HG03460 (cell line): ENCODE measurements around the gene GPR26.

Source experiments
- ATAC-seq: cut with Tn5 transposase; IDR thresholded peaks from one replicate; pipeline ENCODE4 v1.9.1; 2021; ENCODE audit not compliant: unreplicated experiment

GPR26 gene

DNA sequence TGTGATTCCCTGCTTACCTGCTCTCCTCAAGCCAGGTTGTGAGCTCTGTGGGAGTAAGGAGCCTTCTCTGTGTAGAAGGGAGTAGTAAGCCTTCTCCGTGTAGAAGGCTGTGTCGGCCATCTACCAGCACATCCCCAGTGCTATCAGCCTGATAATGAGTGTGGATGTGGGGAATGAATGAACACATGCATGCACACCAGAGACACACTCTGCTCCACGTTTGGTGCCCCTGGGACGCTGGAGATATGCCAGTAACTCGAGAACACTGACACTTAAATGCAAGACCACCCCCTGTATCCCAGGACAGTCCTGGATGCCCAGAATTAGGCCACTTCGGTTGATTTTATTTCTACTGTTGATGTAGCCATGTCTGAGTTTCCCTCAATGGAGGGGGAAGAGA is 21.1 kb upstream of the GPR26 start:
- ATAC-seq: no peak

DNA sequence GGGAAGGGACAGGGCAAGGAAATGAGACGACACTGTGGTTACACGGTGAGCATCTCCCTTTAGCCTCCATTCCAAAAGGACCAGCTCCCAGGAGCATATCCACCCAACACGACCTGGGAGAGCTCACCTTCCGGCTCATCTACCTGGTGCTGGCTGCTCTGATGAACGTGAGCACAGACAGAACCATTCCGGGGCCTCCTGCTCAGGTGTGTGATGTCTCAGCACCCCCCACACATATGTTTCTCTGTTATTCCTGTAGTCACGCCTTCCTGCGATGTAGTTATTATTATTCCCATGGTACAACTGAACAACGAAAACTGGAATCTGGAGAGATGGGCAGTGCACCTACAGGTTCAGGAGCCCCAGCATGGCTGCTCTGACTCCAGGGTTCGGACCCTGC is 20.5 kb upstream of the GPR26 start:
- ATAC-seq: no peak

DNA sequence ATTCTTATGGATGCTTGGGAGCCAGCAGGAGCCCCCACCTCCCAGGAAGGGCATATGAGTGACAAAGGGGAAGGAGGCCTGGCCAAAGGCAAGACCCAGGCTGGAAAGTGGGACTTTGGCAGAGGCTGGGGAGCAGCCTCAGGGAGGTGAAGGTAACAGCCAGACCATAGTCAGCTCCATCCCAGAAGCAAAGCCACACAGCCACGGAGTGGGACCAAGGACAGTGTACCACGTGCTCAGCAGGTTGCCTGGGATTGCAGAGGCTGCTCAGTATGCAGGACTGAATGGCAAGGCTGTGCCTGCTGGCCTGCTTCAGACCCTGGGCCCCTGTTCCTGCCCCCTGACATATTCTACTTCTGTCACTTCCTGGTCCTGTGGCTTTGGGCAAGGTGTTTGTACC is 17.6 kb upstream of the GPR26 start:
- no peak for ATAC-seq

DNA sequence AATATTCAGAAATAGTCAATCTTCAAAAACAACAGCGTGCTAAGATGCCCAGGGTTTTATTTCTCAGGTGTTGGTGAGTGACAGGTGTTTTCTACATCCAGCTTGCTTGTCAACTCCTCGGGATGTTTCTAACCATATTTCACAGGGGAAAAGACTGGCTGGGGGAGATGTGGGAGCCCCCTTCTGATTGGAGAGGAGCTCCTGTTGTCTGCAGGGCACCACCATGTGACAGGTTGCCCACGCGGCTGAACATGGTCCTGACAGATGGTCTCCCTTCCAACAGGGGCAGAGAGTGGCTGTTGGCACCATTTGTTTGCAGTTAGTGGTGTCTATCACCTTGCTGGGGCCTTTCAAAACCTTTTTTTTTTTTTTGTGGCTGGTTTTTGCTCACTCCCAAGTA is 16.5 kb upstream of the GPR26 start:
- ATAC-seq: no peak

DNA sequence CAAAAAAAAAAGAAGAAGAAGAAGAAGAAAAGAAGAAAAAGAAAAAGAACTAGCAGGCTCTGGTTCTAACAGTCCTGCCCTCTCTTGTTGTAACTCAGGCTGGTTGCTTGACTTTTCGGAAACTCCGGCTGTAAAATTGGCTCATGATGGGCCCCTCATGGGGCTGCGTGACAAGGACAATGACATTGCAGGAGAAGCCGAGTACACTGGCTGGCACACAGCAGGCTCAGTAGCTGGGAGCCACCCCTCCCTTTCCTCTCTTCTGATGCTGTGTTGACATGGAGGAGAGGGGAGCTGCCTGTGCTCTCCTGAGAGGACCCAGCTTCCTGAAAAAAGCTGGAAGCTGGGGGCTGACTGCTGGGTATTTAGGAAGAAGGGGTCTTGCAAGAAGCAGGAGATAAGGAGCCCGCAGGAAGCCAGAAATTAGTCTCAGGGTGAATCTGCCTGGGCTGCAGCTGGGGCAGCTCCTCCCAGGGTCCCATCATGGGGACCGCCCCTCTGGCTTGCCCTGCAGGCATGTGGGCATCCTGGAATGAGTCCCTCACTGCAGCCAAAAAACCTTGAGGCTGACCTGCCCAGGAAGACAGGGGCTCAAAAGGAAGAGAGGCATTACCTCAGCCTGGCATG is 14.6 kb upstream of the GPR26 start:
- ATAC-seq: no peak

DNA sequence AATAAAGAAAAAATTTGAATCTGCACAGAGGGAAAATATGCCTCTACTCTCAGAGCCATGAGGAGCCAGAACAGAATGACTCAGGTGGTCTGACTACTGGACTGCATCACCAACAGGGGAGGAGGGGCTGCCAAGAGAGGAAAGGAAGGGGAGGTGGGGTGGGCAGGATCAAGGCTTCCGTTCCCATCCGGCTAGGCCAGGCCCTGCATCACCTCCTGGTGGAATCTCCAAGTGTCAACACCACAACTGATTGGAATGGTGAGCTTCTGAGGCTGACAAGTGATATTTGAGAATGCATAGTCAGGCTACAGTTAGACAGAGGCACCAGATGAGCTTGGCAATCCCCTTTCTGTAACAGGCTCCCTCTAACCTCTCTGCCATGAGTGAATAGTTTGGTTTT is 10.4 kb upstream of the GPR26 start:
- ATAC-seq: no peak

DNA sequence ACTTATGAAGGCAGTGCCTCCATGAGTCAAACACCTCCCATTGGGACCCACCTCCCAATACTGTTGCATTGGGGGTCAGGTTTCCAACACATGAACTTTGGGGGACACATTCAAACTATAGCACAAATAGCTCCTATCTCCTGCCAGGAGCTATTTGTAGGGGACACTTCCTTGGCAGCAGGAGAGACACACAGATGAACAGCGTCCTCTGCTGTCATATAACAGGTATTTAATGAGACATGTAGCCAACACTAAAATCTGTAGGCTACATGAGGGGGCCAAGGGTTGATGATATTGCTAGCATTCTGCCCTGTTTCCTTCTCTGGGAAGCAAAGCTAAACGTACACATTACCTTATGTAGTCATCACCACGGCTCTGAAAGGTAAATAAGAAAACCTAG is 2.6 kb upstream of the GPR26 start:
- no peak for ATAC-seq

DNA sequence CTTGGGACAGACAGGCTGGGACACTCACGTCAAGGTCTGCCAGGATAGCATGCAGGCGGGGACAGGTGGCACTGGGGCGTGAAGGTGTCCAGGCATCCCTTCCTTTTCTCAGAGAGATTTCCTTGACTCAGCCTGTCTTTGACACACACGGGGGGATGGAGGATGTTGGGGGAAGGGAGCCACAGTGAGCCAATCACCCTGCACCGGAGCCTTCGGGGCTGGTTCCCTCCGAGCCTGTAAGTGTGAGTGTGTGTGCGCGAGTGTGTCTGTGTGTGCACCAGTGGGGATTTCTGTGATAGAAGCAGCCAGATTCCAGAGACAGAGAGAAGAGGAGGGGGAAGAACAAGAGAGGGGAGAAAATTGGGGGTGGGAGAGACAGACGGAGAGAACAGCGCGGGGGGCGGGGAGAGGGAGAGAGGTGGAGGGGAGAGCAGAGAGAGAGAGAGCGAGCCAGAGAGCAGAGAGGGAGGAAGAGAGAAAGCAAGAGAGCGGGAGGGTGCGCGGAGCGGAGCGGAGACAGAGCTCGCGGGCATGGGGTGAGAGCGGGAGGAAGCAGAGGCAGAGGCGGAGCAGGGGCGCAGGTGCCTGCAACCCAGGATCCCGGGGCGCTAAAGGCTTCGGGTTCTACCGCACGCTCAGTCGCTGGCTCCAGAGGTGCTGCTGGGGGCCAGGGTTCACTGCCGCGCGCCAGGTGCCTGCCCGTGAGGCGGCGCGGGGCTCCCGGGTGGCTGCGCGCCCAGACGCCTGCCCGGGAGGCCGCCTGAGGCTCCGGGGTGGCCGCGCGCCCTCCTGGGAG is 466 bp upstream of the GPR26 start:
- ATAC-seq: no peak

DNA sequence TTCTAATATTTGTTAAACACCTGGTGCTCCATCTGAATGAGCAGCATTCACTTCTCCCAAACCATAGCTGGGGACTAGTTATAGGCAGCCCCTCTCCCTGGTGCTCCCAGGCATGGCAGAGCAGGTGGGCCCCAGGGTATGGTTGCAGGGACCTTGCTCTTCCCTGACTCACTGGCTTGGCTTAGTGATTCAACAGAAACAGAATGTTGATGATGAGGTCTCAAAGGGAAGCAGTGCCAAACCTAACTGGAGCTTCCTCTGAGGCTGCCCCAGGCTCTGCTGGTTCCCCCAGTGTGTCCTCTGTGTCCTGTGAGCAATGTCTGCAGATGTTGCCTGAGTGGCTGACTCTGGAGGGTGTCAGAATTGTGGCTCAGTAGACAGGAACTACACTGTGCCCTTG is 3.7 kb downstream of the GPR26 start:
- ATAC-seq: no peak

DNA sequence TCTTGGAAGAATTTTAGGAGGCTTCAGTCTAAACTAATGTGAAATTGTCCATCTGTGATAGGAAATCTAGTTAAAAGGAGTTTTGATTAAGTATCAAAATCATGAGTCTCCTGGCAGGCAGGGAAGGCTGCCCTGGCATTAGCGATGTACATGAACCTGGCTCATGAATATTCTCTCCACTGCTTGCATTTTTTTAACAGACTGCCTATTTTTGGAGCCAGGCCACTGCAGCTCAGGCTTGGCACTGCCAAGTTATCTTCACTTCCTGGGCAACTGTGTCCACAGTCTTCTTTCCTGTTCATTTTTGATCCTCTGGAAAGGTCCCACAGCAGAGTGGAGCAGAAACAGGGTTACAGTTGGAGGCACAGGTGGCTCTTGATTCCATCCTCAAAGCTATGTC is 7.0 kb downstream of the GPR26 start:
- no peak for ATAC-seq

DNA sequence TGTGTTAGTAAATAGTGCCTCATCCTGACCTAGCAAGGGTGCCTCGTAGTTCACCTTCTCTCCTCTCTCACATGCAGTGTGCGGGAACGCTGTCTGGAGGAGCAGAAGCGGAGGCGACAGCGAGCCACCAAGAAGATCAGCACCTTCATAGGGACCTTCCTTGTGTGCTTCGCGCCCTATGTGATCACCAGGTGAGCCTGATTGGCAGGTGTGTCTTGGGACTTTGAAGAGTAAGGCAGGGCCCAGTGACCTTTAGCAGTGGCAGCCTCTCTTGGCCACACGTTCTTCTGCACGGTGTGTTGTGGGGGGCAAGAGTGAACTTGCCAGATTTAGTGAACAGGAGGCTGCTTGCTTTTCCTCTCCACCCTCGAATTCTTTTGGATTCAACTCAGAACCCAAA is 8.6 kb downstream of the GPR26 start:
- no peak for ATAC-seq

DNA sequence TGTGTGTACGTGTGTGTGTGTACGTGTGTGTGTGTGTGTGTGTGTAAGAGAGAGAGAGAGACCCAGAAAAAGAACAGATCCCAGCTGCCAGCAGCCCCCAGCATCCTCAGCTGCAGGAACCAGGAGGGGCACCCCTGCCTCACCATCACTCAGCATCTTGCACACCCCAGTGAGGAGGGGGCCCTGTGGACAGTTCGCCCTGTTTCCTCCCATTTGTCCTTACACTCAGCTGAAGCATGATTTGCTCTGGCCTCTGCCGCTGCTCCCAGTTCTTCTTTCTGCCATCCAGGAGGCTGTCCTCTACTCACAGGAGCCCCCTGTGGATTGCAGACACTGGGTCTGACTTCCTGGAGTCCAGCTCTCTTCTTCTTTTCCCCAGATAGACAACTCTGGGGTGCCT is 9.7 kb downstream of the GPR26 start:
- ATAC-seq: no peak

DNA sequence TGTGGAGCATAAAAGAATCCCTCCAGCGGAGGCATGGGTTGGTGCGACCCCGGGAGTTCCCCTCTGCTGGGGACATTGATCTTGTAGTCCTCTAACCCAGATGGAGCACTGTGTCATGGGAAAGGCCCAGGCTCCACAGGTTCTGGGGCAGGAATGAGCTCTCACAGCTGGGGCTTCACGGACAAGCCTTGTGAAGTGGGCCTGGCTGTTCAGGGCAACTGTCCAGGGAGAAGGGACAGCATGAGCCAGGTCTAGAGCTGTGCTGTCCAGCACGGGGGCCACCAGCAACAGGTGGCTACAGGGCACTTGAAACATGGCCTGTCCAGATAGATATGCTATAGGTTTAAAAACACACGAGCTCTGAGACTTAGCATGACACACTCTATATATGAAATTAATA is 11.4 kb downstream of the GPR26 start:
- no peak for ATAC-seq

DNA sequence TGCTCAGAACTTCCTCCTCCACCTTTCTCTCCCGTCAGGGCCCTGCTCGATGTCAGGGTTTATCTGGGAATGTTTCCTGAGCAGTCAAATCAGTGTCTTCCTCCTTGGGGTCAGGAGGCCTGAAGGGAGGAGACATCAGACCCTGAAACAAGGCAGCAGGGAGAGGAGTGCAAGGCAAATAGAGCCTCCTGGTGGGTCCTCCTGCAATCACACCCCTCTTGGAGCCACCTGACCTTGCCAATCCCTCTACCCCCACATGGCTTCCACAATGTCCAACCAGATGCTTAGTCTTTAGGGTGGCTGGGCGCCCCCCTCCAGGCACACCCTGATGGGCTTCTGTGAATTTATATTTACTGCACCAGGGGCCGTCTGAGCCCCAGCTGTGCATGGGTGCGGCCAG is 12.2 kb downstream of the GPR26 start:
- ATAC-seq: no peak

DNA sequence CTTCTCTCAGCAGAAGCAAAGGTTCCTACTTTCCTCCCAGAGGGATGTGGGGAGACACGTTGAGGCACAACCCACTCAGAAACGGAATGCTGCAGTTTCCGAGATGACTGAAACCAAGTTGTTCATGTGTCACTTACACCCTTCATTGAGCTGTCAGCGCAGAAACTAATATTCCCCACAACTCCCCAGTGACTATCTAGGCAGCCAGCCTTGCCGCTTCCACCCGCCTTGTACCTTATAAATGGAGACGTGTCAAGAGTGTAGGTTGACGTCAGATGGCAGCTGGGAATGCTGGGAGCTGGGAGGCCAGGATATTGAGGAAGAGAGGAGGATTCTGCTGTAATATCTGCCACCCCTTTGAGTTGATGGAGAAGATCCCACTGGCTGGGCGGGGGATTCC is 15.1 kb downstream of the GPR26 start:
- no peak for ATAC-seq

DNA sequence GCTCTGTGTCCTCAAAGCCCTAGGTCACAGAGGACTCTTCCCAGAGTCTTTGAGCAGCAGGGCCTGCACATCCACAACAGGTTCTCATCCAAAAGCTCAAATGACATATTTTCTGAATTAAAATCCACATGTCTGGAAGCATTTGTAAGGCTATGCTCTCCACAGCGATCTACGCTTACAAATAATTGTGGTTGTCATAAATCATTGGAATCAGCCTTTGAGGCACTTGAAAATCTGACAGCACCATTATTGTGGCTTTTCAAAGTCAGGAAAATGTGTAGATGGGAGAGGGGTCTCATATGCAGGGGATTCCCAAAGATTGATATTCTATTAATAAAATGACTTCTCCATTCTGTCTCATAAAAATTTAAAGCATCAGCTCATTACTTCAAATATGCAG is 16.3 kb downstream of the GPR26 start:
- no peak for ATAC-seq

DNA sequence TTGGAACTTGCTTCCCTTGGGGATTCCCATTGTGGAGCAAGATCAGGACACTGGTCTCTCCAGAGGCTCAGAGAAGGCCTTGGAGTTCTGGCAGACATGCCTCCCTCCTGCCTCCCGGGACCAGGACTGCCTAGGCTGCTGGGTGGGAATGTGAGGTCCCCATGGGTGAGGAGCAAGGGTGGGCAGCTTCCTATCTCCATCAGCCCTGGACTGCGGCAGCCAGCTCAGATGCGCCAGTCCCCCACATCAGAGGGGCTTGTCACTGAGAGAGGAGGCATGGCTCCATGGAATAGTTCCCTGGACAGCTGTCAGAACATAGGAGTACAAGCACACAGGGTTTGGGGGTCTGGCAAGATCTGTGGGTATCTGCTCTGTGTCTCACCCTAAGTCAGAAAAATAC is 17.3 kb downstream of the GPR26 start:
- no peak for ATAC-seq

DNA sequence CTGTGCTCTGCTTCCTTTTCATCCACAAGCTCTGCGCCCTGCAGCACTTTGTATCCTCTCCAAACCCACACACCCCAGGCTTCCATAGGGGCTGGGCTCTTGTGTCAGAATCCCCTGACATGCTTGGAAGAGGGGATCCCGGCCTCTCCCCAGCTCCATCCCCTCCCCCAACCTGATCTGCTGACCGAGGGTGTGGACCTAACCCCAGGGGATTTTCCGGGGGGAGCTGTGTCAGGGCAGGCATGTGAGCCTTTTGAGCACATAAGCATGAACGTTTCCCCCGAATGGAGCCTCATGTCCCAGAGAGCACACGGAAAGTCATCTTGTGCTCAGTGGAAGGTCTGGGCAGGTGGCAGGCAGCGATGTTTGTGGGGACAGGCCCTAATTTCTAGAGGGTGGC is 17.7 kb downstream of the GPR26 start:
- no peak for ATAC-seq

DNA sequence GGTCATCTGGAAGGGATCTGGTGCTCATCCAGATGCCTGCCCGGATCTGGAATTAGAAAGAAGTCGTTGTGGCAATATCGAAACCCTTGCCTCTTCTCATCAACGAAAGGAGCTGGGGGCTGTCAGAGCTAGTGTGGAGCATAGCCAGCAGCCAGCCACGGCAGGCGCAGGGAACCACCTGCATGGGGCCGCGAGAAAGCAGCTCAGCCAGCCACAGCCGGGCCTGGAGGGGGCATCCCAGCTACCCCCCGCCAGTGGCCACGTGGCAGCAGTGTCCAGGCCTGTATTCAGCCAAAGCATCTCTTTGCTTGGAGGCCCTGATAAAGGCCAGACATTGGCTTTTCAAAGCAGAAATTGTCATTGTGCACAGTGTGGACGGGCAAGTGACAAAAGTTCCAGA is 19.1 kb downstream of the GPR26 start:
- ATAC-seq: no peak

DNA sequence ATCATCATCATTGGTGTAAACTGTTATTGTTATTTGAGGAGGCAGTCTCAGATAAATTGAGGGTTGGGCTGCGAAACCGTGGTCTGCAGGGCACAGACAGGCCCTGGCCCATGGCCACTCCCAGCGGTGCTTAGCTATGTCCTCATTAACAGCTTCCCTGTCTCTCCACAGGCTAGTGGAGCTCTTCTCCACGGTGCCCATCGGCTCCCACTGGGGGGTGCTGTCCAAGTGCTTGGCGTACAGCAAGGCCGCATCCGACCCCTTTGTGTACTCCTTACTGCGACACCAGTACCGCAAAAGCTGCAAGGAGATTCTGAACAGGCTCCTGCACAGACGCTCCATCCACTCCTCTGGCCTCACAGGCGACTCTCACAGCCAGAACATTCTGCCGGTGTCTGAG is 21.6 kb downstream of the GPR26 start:
- ATAC-seq: no peak

DNA sequence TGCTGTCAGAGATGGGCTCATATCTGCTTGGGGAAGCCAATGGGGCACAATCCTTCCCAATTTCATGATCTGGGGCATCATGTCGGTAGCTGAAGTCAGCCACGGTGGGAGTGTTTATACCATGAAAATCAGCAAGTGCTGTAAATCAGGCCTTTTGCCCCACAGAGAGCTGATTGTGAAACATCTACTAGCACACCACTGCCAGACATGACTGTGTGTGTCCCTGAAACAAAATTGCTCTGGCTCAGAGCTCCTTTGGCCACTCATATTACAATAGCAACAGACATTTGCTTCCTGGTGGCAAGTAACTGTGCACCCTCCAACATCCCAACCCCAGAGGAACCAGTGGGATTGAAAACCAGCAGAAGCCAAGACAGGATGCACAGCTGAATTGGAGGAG is 23.7 kb downstream of the GPR26 start:
- no peak for ATAC-seq

DNA sequence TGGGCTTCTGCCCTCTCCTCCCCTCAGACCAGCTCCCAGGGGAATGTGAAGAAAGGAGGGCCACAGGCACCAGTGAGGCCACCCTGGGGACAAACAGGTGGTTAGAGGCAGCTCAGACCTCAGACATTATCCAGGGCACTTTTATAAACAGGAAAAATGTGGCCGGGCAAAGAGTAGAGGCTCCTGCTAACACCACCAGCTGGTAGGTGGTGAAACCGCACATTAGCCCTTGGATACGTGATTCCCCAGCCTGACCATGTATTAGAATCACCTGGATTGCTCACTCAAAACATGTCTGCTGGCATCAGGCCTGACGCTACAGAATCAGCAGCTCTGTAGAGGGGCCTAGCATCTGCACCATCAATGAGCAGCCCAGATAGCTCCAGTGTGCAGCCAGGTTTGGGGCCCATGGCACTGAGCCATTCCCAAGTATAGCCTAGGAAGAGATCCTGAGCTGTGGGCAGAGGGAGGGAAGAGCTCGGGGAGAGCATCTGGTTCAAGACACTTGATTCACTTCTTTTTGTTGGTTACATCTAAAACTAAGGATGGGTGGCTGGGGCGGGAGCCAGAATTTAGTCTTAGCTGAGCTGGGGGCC is 37.1 kb downstream of the GPR26 start:
- no peak for ATAC-seq

DNA sequence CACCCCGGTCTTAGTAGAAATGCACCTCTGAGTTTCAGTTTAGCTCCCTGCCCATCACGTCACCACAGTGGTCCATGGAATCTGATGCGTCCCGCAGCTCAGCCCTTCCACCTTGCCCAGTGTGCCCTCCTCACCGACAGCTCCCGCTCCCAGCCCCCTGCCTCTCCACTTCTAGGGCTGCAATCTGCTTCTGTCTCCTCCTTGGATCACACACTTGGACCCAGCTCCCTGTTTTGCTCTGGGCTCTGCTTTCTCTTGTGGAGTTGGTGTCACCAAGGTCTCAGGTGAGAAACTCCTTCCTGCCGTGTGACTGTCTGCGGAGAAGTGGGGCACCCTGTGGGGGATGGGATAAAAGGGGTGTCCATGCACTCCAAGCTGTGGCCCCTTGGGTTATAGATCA is 37.9 kb downstream of the GPR26 start:
- ATAC-seq: no peak
